HTERT RPE-1 (cell line): ENCODE results near the gene ADAM23.

Experiments
- in situ Hi-C: fragments of 300-500 bp; cut with MboI; formaldehyde crosslinking; loops from 4 replicates; pipeline ENCODE4 v1.14.3; 2020; ENCODE audit warnings: low sequenced_read_pairs

Gene ADAM23

DNA sequence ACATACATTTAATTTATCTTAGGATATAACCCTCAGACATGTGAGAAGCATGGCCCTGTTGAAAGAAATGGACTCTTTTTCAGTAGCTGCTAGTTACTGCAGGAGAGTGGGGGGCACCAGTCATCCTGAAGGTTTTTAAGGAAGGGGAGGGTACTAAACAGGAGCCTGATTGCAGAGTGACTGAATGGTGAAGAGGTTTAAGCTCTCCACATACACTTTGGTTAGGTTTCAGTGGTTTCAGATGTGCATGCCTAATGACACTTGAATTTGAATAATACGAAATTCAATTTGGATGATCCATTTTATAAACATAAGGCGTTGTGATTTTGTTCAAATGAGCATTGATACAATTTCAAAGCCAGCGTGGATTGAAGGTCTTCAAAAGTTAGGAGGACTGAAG is 188.0 kb downstream of the ADAM23 start:
- in situ Hi-C loops, result no loop called here

DNA sequence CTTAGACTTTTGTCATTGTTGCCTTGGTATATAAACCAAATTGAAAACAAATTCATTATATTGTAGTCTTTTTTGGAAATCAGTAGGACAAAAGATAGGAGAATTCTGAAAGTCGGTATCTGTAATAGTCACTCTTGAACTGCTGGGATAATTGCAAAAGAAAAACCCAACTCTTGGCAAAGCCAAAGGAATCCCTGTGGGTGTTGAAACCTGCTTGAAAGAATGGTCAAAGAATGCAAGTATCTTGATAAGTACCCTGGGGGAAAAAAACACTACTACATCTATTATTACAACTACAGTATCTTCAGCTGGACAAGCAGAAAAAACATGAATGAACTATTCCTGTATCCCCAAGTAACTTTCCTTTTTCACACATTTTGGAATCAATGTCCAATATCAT is 191.7 kb downstream of the ADAM23 start:
- in situ Hi-C loops, result no loop called here

DNA sequence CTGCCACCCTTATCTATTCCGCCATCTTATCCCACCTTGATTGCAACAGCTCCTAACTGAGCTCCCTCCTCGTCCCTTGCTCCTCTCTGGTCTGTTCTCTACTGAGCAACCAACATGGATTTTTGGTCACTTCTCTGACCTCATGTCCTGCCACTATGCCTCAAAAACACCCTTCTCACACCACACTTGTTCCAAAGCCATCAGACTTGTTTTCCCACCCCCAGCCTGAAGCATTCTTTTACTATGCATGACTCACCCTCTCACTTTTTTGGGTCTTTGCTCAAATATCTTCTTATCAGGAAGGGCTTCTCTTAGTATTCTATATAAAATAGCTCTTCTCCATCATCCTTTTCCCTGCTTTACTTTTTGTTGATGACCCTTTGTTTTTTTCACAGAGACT is 196.3 kb downstream of the ADAM23 start:
- in situ Hi-C loops, result no loop called here

DNA sequence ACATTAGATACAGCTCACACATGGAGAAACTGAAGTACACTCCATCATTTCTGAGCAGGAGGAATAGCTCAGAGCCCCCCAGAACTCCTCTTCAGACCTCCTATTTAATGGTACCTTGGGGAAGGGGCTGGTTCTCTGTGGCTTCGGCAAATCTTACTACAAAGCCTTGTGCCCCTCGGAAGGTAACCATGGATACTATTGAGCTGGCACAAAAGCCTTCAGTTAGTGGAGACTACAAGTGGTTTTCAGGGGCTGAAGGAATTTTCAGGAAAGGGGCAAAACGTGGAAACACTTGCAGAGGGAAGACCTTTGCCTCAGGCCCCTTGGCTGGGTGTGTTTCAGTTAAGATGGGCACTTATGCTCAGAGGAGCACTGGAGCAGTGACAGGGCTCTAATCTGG is 197.9 kb downstream of the ADAM23 start:
- in situ Hi-C loops, result no loop called here

DNA sequence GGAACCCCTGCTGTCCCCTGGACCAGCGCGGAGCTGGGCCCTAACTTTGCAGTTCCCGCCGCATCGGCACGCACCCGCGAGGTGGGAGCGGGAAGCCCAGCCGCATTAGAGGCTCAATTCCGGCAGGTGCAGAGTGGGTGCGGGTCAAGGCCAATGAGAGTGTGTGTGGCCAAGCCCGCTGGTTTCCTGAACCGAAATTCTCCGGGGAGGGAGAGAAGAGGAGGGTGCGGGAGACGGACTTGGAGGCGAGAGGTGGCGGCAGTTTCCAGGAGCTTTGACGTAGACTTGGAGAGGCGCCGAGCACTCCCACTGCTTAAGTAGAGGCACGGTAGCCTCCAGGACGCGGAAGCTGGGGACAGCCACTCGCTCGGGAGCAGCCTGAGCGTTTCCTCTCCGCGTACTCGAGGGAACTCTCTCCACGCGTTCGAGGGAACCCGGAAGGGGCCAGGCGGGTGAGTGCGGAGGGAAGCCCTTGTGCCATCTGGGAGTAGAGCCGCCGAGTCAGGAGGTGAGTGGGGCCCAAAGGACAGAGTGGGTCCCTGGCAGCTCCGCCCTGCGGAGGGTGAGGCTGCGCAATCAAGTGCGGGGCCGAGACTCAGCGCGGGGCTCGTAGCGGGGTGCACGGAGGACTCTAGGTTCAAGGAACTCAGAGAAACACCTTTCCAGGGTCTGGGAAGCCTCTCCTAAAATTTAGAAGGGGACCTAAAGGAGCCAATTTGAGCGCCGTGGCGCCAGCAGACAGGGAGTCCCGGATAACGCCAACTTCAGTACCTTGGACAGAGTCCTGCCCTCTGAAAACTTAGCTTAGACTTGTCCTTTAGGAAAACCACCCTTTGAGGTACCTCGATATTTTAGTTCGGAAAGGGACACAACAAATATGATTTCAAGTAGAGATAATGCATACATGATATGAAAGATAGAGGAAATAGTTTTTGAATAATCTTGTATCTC is 199.0 kb downstream of the ADAM23 start, which contains the start of gene FAM237A:
TSS of gene FAM237A (plus strand) at position 413 of the 951 bp plus-strand sequence. CDS start 1,750 bp downstream, outside the sequence.
- in situ Hi-C loops, result no loop called here

DNA sequence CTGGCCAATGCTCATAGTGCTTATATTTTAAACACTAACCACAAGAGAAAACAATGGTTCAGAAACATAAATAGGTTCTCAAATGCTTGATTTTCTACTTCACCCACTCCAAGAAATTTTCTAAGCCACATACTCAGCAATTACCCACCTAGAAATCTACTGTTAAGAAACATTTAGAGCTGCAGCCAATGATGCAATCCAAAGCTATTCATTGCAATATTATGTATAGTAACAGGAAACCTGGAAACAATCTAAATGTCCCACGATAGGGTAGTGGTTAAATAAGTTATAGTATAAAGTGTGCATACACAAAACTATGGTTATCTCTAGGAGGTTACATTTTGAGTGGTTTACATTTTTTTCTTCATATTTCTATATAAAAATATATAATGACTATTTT is 204.7 kb downstream of the ADAM23 start:
- in situ Hi-C loops, result no loop called here

DNA sequence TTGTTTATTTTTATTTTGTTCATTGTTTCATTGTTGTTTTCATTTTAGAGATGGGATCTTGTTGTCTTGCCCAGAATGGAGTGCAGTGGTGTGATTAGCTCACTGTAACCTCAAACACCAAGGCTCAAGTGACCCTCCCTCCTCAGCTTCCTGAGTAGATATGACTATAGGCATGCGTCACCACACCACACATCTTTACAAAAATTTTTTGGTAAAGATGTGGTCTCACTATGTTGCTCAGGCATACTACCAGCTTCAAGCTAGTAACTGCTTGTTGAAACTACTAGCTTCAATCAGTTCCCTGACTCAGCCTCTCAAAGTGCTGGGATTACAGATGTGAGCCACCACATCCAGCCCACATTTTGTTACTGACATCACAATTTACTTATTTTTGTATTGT is 213.8 kb downstream of the ADAM23 start:
- in situ Hi-C loops, result no loop called here

DNA sequence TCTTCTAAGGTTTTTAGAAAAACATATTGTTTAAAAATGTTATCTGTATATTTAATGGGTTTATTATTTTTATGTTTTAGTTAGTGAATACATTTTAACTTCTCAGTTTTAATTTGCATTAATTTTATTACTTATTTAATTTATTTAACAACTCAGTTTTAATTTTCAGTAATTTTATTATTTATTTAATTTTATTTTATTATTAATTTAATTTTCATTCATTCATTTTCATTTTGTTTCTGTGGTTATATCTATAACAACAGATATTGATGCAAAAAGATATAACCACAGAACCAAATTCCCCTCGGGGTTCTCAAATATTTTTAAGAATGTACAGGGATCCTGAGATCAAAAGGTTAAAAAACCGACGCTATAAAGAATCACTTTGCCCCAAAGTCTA is 221.9 kb downstream of the ADAM23 start:
- in situ Hi-C loops, result no loop called here
